ENCODE data around the gene ANKRD6. TPM values are rescaled to one million over a fixed set of nuclear protein-coding genes. Genes with fewer than 3 reads are reported as not detected.

The ANKRD6 gene
- total RNA-seq, 1 experiment from 2014 or later: 5.6 TPM

DNA sequence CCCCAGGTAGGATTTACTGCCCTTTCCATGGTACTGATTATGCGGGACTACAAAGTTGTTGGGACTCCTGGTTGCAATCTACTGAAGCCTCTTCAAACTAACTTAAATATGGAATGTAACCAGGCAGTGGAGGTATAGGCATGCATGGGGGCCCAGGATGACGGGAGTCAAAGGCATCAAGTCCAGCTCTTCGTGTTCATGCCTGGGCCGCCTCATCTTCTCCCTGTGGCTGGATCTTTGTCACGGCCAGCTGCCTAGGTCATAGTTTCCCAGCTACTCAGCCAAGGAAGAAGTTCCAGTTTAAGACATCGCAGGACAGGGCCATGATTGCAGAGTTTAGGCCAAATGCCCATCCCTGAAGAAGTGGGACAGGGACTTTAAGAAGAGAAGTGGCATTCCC is 185.1 kb downstream of the ANKRD6 start:
- no peak overlapping the region for H2BK20ac ChIP-seq (ENCODE audit: low read depth, low read length, poor library complexity, severe bottlenecking)
- no peak overlapping the region for H4K5ac ChIP-seq (ENCODE audit: insufficient read length, low read depth, low read length)
- Mint-ChIP-seq H3K4me3 (no peak overlapping the region), H3K36me3 (ENCODE audit: insufficient read depth in 1 of 3, low read depth in 3 of 3) (no peaks in the 10 kb centered on the region; a peak in 1 of 7 replicates), H3K9me3 (no peaks in the 10 kb centered on the region), H3K4me1 (peaks cover 0 to 7% of the 10 kb centered on the region in 2 experiments; a peak in 3 of 4 replicates), H3K27ac (no peak overlapping the region), H3K27me3 (ENCODE audit: low read depth) (no peaks in the 10 kb centered on the region)
- H3K27ac ChIP-seq (ENCODE audit: insufficient read length, low read depth, low read length): no peak overlapping the region
- H3K4me1 ChIP-seq (ENCODE audit: insufficient read depth, low read length): no peaks in the 10 kb centered on the region
- no CpG with 5 or more reads among the region's 6 CpGs for WGBS (ENCODE audit: extremely low coverage, insufficient read length, low lambda C conversion rate)
- no peak overlapping the region for H3K4me2 ChIP-seq (ENCODE audit: insufficient read depth, insufficient read length, low read length)
- H3K56ac ChIP-seq (ENCODE audit: insufficient read length, low read depth, low read length): no peak overlapping the region
- no peak overlapping the region for H3K4ac ChIP-seq (ENCODE audit: low read depth, low read length)
- H4K20me1 ChIP-seq (ENCODE audit: control insufficient read depth, insufficient read depth, insufficient read length): no peaks in the 10 kb centered on the region
- H2AK5ac ChIP-seq (ENCODE audit: insufficient read length, low read length): no peak overlapping the region
- no peaks in the 10 kb centered on the region for H3K27me3 ChIP-seq (ENCODE audit: insufficient read depth, low read length)
- DNase-seq: no peak
- no peak overlapping the region for H3K9ac ChIP-seq (ENCODE audit: extremely low read depth, insufficient read length, low read length)
- no peak overlapping the region for H4K8ac ChIP-seq (replicated peaks; ENCODE audit: insufficient read length, low read depth, low read length)
- no peaks in the 10 kb centered on the region for H3K79me1 ChIP-seq (ENCODE audit: insufficient read depth, low read depth, low read length, poor library complexity, severe bottlenecking)
- H2BK5ac ChIP-seq (ENCODE audit: insufficient read length, low read length): no peak overlapping the region
- H2BK15ac ChIP-seq (ENCODE audit: low read depth, low read length): no peak overlapping the region
- TF ChIP-seq, protein P1, sequence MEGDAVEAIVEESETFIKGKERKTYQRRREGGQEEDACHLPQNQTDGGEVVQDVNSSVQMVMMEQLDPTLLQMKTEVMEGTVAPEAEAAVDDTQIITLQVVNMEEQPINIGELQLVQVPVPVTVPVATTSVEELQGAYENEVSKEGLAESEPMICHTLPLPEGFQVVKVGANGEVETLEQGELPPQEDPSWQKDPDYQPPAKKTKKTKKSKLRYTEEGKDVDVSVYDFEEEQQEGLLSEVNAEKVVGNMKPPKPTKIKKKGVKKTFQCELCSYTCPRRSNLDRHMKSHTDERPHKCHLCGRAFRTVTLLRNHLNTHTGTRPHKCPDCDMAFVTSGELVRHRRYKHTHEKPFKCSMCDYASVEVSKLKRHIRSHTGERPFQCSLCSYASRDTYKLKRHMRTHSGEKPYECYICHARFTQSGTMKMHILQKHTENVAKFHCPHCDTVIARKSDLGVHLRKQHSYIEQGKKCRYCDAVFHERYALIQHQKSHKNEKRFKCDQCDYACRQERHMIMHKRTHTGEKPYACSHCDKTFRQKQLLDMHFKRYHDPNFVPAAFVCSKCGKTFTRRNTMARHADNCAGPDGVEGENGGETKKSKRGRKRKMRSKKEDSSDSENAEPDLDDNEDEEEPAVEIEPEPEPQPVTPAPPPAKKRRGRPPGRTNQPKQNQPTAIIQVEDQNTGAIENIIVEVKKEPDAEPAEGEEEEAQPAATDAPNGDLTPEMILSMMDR (conservative IDR thresholded peaks at IDR 0.05): no peak
- H2BK120ac ChIP-seq (ENCODE audit: low read depth, low read length, poor library complexity, severe bottlenecking): no peak overlapping the region
- H3T11ph ChIP-seq (ENCODE audit: low read length): no peak overlapping the region
- H3K79me2 ChIP-seq (ENCODE audit: insufficient read depth, low read length): no peaks in the 10 kb centered on the region
- H2BK12ac ChIP-seq (ENCODE audit: insufficient read length, low read depth, low read length): no peak overlapping the region
- H3K14ac ChIP-seq (ENCODE audit: insufficient read depth, low read length): no peak overlapping the region
- no peak overlapping the region for H2AFZ ChIP-seq (ENCODE audit: low read length)
- H3K18ac ChIP-seq (ENCODE audit: insufficient read length, low read depth, low read length): no peak overlapping the region
- H4K91ac ChIP-seq (ENCODE audit: insufficient read length, low read depth, low read length): no peak overlapping the region
- no peaks in the 10 kb centered on the region for H3K23me2 ChIP-seq (ENCODE audit: insufficient read length, low read depth, low read length, poor library complexity, severe bottlenecking)
- no peak overlapping the region for H3K23ac ChIP-seq (ENCODE audit: insufficient read length, low read depth, low read length)
- no peaks in the 10 kb centered on the region for H3K9me3 ChIP-seq (ENCODE audit: control insufficient read depth, low read depth, low read length)
